HL-60/S4 treated with retinoic acid at 250 ng/mL for 4 days and 3 days (cell line): ENCODE results near the gene ARID1B.
"Not testable (repeated sequence)": the region's sequence is repeated elsewhere in the genome, so short reads cannot be mapped to it uniquely, and the experiment has no call there.

Source experiments
- in situ Hi-C: fragments of 300-500 bp; cut with MboI; formaldehyde crosslinking; loops from 2 replicates; pipeline ENCODE4 v1.7.0; 2022; ENCODE audit warnings: low sequenced_read_pairs

ARID1B gene

GRCh38 chr6:156928126-156928525, 150.9 kb downstream of the ARID1B start:
- in situ Hi-C loops, result no loop called here

- in situ Hi-C loops, result no loop called here
These were observed 151.8 kb downstream of the ARID1B start for GRCh38 chr6:156928972-156929371.

GRCh38 chr6:156931283-156931682, 154.1 kb downstream of the ARID1B start:
- in situ Hi-C loops, result no loop called here

- in situ Hi-C loops, result no loop called here
These were observed 156.3 kb downstream of the ARID1B start for GRCh38 chr6:156933201-156934068.

- in situ Hi-C loops, result no loop called here
These were observed 156.9 kb downstream of the ARID1B start for GRCh38 chr6:156934069-156934460.

- in situ Hi-C loops, result no loop called here
These were observed 157.8 kb downstream of the ARID1B start for GRCh38 chr6:156935000-156935399.

- in situ Hi-C loops, result no loop called here
These were observed 161.0 kb downstream of the ARID1B start for GRCh38 chr6:156938143-156938542.

GRCh38 chr6:156940221-156940620, 163.0 kb downstream of the ARID1B start:
- in situ Hi-C loops, result no loop called here

GRCh38 chr6:156942266-156942665, 165.1 kb downstream of the ARID1B start:
- in situ Hi-C loops, result no loop called here

- in situ Hi-C loops, result no loop called here
These were observed 166.0 kb downstream of the ARID1B start for GRCh38 chr6:156943166-156943565.

GRCh38 chr6:156943816-156944215, 166.6 kb downstream of the ARID1B start:
- in situ Hi-C loops, result no loop called here

- in situ Hi-C loops, result no loop called here
These were observed 167.2 kb downstream of the ARID1B start for GRCh38 chr6:156944412-156944811.

- in situ Hi-C loops, result not testable (repeated sequence)
These were observed 168.6 kb downstream of the ARID1B start for GRCh38 chr6:156945789-156946172.

- in situ Hi-C loops, result no loop called here
These were observed 169.3 kb downstream of the ARID1B start for GRCh38 chr6:156946370-156946936.

- in situ Hi-C loops, result no loop called here
These were observed 171.1 kb downstream of the ARID1B start for GRCh38 chr6:156948277-156948676.

- in situ Hi-C loops, result no loop called here
These were observed 171.6 kb downstream of the ARID1B start for GRCh38 chr6:156948807-156949206.

- in situ Hi-C loops, result no loop called here
These were observed 172.2 kb downstream of the ARID1B start for GRCh38 chr6:156949376-156949775.

- in situ Hi-C loops, result no loop called here
These were observed 172.9 kb downstream of the ARID1B start for GRCh38 chr6:156950084-156950483.

GRCh38 chr6:156950531-156950930, 173.4 kb downstream of the ARID1B start:
- in situ Hi-C loops, result no loop called here

- in situ Hi-C loops, result no loop called here
These were observed 175.2 kb downstream of the ARID1B start for GRCh38 chr6:156952401-156952800.

GRCh38 chr6:156953127-156953478, 175.9 kb downstream of the ARID1B start:
- in situ Hi-C loops, result no loop called here

- in situ Hi-C loops, result no loop called here
These were observed 176.4 kb downstream of the ARID1B start for GRCh38 chr6:156953479-156954146.
